Measurements from ENCODE around the gene INPP5D.

Gene INPP5D

DNA sequence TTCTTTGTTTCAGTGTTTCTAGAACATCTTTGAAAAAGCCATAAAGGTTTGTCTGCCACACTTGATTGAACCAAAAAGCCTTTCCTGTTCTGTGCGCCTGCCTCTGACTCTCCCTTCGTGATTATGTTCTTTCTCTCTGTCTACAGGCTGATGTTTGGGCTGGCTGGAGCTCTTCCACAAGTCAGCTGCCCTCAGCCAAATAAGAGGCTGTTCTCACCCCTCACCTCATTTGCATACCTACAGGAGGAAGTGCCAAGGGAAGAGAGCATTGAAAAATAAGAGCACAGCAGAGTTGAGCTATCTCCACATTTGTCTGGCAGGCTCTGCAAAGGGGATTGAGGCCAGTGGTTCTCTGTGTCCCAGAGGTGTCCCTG, 15.8 kb downstream of the INPP5D start:
- no peak for DNase-seq

DNA sequence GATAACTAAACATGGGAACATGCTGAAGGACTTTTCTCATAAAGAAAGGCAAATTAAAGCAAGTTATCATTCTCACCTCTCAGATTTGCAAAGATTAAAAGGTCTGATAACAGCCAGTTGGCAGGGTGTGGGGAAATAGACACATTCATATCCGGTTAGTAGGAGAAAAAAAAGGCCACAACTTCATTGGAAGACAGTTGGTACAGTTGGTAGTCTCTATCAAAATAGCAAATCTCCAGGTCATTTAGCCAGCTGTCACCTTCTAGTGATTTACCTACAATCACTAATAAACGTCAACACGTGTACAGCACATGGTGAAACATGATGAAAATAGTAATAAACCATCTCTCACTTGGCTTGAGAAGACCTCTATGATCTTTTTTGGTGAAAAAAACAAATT, 16.6 kb downstream of the INPP5D start:
- DNase-seq = no peak

DNA sequence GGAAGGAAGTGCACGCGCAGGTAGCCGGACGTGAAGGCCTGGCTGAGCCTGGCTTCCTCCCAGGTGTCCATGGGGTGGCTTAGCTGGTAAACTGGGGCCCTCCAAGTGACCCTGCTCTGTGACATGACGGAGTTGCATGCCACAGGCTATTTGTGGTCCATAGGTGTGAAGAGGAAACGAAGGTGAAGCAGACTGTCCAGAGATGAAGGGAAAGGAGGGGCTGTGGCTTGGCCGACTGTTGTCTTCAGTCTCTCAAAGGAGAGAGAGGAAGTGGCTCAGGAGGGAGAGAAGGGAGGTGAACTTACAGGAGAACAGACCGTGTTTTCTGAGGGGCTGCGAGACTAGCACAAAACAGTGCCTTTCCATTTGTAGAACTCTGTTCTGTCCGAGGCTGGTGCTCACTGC, 19.3 kb downstream of the INPP5D start:
- no peak for DNase-seq

DNA sequence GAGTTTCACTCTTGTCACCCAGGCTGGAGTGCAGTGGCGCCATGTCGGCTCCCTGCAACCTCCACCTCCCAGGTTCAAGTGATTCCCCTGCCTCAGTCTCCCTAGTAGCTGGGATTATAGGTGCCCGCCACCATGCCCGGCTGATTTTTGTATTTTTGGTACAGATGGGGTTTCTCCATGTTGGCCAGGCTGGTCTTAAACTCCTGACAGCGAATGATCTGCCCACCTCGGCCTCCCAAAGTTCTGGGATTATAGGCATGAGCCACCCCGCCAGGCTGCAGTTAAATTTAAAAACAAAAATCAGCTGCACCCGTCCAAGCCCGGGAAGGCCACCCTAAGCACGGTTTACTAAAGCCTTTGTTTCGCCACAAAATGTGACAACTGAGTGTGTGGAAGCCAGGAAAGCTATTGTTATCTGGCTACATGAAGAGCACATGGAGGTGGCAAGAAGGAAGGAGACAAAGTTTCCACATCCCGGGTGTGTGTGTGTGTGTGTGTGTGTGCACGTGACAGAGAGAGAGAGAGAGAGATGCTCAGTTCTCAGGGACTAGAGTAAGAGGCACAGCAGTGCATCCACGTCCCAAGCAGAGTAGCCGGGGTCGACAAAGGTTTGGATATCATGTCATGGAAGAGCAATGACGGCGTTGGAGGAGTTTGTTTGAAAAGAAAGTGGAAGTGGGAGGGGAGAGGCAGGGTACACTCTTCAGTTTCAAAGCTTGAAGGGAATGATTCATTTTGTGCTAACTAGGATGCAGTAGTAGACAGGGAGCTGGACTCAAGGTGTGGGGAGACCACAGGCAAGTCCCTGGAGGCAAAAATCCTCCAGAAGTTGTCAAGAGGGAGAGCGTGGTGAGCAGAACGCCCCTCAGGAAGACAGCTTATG, 20.1 kb downstream of the INPP5D start:
- no peak for DNase-seq

DNA sequence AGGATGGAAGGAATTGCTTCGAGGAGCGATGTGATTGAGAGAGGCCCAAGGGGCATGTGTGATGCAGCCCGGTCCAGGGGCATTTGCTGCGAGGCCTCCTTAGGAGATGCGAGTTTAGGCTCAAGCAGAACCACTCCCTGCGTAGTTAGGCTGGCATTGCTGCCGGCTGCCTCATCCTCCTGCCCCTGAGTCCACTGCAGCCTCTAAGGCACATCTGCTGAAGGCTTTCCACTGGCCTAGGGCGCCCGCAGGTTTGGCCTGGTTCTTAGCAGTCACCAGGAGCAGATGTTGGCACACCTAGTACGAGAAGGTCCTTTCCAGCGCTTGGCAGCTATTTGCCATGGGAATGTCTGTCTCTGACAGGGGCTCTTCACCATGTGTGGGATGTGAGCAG, 20.7 kb downstream of the INPP5D start:
- no peak for DNase-seq

DNA sequence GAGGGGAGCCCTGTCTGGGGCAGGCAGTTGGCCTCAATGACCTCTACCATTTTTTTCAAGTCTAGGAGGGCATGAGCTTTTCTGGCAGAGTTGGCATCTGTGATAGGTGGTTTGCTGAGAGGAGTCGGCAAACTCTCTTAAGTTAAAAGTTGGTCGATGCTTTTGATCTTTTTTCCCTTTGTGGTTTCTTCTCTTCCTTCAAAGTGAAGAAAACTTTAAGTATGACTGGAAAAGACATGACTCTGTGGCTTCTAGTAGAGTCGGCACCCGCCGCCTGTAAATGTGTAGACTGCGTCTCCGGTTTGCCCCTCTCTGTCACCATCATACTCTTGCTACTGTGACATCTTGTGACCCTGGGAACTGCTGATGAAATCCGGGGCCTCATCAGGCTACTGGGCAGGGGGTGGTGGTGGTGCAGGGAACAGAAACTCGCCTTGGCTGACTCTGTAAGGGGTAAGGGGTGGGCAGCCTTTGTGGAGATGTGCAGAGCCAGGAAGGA, 21.1 kb downstream of the INPP5D start:
- DNase-seq = no peak

DNA sequence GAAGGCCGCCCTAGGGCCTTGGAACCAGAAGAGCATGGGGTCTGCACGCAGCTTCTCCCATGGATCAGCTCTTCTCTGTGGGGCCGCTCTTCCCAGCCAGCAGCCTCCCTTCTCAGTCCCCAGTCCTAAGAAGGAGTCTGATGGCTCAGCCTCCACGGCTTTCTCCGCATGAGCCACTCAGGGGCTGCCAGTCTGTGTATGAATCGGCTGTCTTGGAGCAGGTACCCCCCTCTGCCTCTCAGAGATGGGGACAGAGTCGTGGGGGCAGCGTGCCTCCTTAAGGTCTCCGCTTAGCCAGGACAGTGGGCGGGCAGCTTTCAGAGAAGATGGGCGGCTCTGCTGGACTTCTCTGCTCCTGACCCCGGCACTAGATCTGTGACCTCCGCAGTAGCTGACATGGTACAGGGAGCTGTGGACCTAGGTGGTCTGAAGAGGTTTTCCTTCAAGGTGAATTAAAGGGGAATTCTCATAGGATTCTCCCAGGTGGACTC, 21.6 kb downstream of the INPP5D start:
- DNase-seq = no peak

DNA sequence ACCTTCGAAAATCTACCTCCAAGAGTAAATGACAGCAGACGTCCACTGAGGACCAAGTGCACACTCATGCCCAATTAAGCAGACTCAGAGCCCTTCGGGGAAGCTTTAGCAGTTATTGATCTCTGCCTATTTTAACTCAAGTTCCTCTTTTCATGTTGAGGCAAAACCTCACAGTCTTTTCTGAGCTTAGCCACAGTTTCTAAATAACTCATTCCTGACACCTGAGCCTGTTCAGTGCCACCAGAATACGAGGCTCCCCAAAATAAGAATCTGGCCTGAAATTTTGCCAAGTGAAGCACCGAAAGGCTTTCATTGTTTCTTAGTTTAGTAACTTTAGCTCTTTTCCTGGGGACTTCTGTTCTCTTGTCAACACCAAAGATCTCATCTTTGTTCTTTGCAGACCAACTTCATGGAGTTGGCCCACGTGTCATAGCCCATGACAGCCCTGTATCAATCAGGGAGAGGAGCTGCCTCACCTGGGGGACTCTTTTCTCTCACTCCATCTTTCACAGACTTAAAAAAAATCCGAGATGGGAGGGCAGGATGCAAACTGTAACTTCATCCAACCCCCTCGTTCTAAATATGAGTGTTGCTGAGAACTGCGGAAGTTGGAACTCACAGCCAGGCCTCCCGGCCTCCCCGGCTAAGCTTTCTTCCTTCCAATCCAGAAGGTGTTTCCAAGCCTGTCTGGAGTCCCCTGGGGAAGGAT, 22.2 kb downstream of the INPP5D start:
- no peak for DNase-seq

DNA sequence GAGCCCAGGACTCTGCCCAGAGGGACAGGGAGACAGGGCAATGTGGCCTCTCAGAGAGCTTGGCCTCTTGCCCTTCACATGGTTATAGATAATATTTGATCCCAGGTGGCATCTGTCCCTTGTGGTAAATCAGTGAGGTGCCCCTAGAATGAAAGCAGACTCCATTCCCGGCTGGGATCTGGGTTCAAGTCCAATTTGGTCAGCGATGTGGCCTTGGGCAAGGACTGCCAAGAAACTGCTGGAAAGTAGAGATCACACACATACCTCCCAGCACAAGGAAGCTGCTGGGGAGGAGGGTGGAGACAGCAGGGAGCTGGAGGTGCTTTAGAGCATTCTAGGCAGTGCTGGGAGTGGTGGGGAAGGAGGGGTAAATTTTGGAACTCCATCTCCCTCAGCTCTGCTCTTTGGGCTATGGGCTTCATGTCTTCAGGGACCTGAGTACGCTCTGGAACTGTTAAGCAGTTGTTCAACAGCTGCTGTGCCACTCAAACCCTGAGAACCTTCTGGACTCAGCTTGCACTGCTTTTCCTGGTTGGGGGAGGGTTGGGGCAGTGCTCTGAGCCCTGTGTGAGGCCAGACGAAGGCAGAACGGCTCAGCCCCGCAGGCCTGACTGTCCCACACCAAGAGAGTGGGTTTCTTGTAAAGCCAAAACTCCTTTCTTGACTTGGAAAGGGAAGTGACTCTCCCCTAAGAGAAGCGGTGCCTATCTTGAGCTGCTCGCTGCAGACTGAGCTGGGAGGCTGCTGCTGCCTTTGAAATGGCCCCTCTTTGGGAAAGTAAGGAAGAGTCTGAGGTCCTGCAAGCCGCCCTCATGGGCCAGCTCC, 23.0 kb downstream of the INPP5D start:
- DNase-seq = no peak

DNA sequence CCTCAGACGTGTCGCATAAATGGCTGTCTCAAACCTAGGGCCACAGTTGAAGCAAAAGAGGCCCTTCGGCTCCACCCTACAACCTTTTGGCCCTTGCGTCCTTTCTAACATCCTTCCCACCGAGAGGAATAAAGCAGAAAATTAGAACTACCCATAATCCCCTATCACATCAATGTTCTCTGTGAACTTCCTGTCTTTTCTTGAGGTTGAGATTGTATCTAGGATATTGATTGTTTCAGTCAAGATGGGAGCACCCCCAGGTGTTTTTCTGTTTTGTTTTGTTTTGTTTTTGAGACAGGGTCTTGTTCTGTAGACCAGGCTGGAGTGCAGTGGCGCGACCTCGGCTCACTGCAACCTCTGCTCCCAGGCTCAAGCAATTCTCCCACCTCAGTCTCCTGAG, 23.6 kb downstream of the INPP5D start:
- no peak for DNase-seq

DNA sequence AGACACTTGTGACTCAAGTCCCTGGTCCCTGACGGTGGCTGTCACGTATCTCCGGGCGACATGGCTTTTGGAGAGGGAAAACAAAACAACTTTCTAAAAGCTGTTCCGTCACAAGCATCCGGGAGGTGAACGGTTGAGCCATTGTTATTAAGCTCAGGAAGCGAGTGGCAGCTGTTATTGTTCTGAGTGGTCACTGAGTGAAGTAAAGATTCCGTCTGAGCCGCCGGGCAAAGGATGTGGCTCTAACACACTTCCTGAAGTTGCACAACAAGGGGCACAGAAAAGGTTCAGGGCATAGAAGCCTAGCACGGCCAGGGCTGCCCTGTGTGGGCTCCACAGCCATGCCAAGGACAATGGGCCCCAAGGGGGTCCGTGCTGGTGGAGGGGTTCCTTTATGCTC, 24.3 kb downstream of the INPP5D start:
- no peak for DNase-seq

DNA sequence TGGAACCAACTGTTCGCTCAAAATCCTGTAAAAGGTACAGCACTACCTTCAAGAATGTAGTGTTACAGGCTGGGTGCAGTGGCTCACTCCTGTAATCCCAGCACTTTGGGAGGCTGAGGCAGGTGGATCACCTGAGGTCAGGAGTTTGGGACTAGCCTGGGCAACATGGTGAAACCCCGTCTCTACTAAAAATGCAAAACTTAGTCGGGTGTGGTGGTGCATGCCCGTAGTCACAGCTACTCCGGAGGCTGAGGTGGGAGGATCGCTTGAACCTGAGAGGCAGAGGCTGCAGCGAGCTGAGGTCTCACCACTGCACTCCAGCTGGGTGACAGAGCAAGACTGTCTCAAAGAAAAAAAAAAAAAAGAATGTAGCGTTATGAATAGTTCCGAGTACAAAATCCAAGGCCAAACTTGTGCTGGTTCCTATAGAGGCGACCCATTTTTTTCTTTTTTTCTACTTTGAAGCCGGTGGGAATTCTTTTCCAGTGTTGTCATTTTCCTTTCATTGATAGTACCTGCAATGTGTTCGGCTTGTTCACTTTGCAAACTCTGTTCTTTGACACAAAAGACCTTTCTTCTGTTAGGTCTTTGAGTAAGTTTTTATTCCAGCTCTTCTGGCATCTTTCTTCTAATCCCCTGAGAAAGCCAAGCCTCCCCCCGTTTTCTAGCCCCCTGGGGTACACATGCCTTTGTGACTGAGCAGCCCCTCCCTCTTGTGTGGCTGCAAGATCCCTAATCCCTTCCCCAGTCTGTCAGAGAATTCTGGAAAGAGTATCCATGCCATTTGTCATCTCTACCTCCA, 25.1 kb downstream of the INPP5D start:
- DNase-seq = no peak

DNA sequence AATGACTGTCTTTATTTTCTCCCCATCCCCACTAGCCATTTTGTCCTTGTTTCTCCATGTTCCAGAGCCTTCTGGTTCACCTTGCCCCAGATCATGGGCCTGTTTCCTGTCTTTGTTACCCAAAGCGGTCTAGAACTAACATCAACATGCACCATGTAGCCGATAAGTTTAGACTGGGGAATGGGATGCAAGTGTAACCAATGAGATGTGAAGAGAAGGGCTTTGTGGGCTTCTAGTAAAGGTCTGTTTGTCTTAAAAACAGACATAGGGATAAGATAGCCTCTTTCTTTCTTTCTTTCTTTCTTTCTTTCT, 25.7 kb downstream of the INPP5D start:
- no peak for DNase-seq

DNA sequence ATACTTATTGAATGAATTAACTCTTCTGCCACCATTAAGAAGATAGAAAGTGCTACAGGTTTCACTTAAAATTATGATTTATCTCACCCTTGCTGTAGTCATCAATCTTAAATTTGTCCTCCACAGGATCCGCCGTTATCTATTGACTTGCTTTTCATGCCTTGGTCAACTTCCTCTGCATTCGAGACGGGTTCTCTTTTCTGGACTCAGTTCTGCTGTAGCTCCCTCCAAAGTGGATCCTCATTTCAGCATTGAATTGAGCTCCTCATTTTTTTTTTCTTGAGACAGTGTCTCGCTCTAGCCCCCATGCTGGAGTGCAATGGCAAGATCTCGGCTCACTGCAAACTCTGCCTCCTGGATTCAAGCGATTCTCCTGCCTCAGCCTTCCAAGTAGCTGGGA, 27.6 kb downstream of the INPP5D start:
- no peak for DNase-seq

DNA sequence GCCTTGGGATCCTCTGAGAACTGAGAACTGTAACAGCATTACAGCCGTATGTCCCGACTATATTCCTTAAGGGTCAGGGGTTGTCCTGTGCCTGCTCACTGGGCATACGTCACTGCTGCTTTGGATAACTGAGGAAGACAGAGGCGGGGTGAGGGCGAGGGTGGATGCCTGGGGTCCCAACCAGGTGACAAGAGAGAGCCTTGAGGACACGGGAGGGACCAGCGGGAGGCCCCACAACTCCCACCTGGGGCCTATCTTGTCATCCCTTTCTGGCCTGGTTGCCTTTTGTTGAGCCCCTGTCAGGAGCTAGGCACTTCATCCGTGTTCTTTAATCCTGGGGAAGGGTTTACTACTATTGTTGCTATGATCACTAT, 28.8 kb downstream of the INPP5D start:
- no peak for DNase-seq

DNA sequence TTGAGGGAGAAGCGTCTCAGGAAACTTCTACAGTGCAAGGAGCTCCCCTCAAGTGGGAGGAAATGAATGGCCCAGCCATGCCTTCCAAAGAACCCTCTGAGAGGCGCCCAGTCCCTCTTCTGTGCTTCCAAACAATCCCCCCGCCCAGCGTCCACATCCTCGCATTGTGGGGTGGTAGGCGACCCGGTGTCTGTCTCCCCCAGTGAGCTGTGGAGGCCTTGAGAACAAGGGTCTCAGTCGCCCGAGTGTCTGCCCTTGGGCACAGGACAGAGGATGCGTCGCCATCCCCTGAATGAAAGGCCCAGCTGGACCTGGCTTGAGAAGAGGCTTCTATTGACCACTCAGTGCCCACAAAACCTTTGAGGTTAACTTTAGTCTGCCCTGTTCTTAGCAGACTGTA, 29.7 kb downstream of the INPP5D start:
- DNase-seq = no peak

DNA sequence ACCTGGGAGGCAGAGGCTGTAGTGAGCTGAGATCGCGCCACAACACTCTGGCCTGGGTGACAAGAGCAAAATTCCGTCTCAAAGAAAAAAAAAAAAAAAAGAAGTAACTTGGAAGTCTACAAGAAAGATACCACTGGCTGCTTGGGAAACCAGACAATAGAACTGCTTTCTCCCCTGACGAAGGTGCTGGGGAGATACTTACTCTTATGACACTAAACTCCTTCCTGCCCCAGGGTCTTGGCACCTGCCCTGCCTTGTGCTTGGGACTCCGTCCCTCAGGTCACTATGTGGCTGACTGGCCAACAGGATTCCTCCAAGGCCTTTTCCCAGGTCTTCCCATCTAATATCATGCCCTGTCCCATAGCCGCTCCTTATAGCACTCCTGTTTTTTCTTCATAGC, 30.7 kb downstream of the INPP5D start:
- no peak for DNase-seq

DNA sequence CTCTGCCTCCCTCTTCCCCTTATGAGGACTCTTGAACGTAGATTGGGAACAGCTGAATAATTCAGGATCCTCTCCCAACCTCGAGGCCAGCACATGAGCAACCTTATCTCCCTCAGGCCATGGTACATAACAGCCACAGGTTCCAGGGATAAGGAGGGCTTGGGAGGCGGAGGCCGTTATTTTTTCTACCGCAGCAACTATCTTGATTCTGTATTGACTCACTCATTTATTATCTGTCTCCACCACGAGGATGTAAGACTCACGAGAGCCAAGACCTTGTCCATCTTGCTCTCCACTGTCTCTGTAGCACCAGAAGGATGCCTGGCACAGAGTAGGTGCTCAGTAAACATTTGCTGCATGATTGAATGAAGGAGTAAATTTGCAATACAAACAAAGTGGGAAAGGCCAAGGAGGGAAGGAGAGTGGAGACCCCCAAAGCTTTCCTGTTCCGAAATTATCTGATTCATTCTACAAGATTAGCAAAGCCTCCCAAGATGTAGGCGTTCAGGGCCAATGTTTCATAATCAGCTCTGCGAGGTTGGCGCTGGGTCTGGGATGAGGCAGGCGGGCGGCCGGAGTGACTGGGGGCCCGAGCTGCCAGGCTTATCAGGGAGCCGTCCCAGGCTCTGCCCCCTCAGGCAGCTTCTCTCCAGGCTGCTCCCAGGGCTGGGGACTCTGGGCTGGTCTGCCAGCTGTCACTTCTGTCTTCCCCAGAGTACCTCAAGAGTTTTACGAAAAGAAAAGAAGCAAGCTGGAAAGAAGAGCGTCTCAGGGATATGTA, 31.6 kb downstream of the INPP5D start:
- no peak for DNase-seq

DNA sequence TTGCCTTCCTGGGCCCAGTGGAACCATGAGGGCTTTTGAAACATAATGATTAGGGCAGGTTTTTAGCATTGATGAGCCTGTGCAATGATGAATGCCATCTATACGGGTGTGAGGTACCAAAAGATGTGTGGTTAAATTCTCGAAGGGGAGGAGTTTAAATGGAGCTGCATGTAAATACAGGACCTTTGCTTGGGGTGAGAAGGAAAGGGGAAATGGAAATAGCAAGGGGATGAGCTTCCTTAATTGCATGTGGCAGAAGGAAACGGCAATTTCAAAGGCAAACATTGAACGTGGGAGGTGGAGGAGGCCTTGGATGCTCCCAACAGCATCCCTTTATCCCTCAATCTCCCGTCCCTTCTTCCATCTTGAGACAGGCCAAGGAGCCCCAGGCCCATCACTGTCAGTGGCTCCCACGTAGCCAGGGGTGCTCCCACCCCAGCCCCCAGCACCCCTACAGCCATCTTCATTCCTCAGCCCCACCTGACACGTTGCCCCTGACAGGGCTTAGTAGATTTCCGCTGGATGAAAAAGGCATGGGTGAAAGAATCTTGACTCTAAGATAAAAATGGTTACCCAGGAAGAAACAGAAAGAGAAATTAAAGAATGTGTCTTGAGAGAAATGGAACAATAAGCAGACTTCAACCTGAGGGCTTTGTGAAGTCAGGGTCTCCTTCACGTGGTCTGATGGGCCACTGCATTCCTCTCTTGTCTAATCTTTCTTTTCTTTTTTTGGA, 32.5 kb downstream of the INPP5D start:
- no peak for DNase-seq

DNA sequence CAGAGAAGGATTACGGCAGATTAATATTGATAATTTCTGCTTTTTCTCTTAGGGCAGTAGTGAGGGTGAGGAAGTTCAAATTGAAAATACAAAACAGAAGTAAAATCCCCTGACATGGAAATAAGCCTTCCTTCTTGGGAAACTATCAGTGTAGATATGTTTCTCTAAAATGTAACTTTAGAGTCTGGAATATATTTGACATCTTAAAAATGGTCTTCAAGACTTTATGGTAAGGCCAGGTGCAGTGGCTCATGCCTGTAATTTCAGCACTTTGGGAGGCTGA, 33.0 kb downstream of the INPP5D start:
- no peak for DNase-seq

DNA sequence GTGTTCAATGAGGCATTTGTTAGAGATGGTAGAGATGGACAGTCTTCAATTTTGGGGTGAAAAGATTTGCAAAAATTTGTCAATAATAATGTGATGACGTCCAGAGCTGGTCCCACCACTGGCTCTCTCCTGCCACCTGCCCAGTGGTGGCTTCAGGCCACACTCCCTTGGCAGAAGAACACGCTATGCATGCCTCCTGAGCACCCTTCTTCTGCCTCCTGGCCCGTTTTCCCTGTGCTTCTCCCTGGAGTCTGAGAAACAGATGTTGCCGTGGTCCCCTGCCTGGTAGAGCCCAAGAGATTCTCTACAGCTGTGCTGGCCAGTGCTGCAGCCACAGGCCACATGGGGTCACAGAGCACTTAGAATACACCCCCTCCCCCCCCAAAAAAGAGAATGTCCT, 33.6 kb downstream of the INPP5D start:
- DNase-seq = no peak
